HEK293T (cell line): Measurements from ENCODE around the gene URM1.

Source experiments
- CTCF ChIA-PET: fragments of 350-600 bp; formaldehyde crosslinking; extraction: SDS; loops from one replicate; lab custom pipeline; 2021; ENCODE audit warnings: antibody characterized with exemption, inconsistent platforms; lab: Yijun Ruan, JAX
- POLR2A ChIA-PET: fragments of 350-600 bp; formaldehyde crosslinking; extraction: SDS; loops from one replicate; lab custom pipeline; 2020; ENCODE audit warnings: antibody characterized with exemption, inconsistent platforms; lab: Yijun Ruan, JAX
- DNase-seq: peaks from one replicate; pipeline ENCODE4 v3.0.0; 2012; ENCODE audit warnings: mixed read lengths; ENCODE audit errors: extremely low spot score
- ARNT ChIP-seq: fragments of 450-650 bp; IDR thresholded peaks from 2 replicates; pipeline ENCODE4 v1.6.1; 2017; ENCODE audit warnings: mild to moderate bottlenecking
- BHLHE40 ChIP-seq: fragments of 450-650 bp; IDR thresholded peaks from 2 replicates; pipeline ENCODE4 v1.6.1; 2016; ENCODE audit warnings: mild to moderate bottlenecking, moderate library complexity, borderline replicate concordance
- CTBP1 ChIP-seq: fragments of 450-650 bp; IDR thresholded peaks from 2 replicates; pipeline ENCODE4 v1.6.1; 2016; ENCODE audit warnings: borderline replicate concordance
- ELF4 ChIP-seq: fragments of 450-650 bp; IDR thresholded peaks from 2 replicates; pipeline ENCODE4 v1.6.1; 2017; ENCODE audit warnings: antibody characterized with exemption
- FOXA1 ChIP-seq: fragments of 450-650 bp; IDR thresholded peaks from 2 replicates; pipeline ENCODE4 v1.6.1; 2016; ENCODE audit warnings: mild to moderate bottlenecking
- FOXK2 ChIP-seq: fragments of 450-650 bp; IDR thresholded peaks from 2 replicates; pipeline ENCODE4 v1.6.1; 2016; ENCODE audit warnings: mild to moderate bottlenecking
- FOXM1 ChIP-seq: fragments of 450-650 bp; IDR thresholded peaks from 2 replicates; pipeline ENCODE4 v1.6.1; 2017; ENCODE audit warnings: mild to moderate bottlenecking, borderline replicate concordance
- HDGF ChIP-seq: fragments of 450-650 bp; IDR thresholded peaks from 2 replicates; pipeline ENCODE4 v1.6.1; 2017; ENCODE audit warnings: antibody characterized with exemption, borderline replicate concordance
- L3MBTL2 ChIP-seq: fragments of 450-650 bp; conservative IDR thresholded peaks from 2 replicates; pipeline ENCODE4 v1.6.1; 2016; ENCODE audit warnings: mild to moderate bottlenecking
- LEF1 ChIP-seq: fragments of 450-650 bp; IDR thresholded peaks from 2 replicates; pipeline ENCODE4 v1.6.1; 2017; ENCODE audit warnings: mild to moderate bottlenecking, borderline replicate concordance
- NFRKB ChIP-seq: fragments of 450-650 bp; IDR thresholded peaks from 2 replicates; pipeline ENCODE4 v1.6.1; 2016; ENCODE audit warnings: mild to moderate bottlenecking, moderate library complexity
- SP1 ChIP-seq: fragments of 450-650 bp; IDR thresholded peaks from 2 replicates; pipeline ENCODE4 v1.6.1; 2017
- SUZ12 ChIP-seq: fragments of 450-650 bp; IDR thresholded peaks from 2 replicates; pipeline ENCODE4 v1.6.1; 2016; ENCODE audit warnings: mild to moderate bottlenecking
- TARDBP ChIP-seq: fragments of 450-650 bp; IDR thresholded peaks from 2 replicates; pipeline ENCODE4 v1.6.1; 2016
- ZNF384 ChIP-seq: fragments of 450-650 bp; IDR thresholded peaks from 2 replicates; pipeline ENCODE4 v1.6.1; 2016
- TF ChIP-seq, protein P1 (sequence below): fragments of 450-650 bp; IDR thresholded peaks from 2 replicates; pipeline ENCODE4 v1.6.1; 2016

The URM1 gene

DNA sequence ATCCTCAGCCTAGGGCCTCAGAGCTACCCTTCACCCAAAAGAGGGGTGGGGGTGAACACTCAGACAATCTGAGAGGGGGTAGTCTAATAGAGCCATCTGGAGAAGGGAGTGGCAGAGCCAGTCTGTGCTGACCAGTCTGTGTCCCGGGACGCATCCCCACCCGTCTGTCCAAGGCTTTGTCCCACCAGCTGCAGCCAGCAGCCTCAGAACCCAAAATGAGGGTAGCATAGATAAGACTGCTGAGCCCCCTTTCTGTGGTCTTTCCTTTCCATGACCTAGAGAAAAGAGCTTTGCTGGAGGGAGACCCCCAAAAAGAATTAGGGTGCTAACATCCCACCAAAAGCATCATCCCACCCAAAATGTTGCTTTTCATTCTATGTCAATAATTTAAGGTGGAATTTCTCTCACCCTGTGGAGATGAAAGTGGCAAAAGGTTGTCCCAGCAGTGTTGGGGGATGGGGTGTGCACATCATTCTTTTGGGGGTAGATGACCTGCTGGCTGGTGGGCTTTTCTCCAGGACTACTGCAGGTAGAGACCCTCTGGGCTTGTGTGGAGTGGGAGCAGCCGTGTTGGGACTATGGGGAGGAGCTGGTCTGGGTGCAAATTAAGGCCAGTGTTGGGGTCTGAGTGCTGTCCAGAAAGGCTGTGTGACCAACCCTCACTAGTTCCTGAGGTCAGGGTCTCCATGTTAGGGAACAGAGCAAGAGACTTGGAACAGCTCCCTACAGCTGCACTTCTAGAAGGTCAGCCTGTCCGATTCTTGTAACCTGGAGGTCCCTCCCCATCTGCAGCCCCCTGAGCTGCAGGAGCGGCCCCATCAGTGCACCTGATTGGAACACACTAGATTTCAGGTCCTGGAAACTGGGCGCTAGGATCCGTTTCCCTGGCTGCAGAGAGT is 19.9 kb downstream of the URM1 start:
- TF ChIP-seq ZNF384 (no peak), BHLHE40 (no peak), ARNT (no peak), FOXK2 (no peak), TARDBP (no peak), NFRKB (no peak), FOXM1 (no peak)
- TF ChIP-seq, protein P1, sequence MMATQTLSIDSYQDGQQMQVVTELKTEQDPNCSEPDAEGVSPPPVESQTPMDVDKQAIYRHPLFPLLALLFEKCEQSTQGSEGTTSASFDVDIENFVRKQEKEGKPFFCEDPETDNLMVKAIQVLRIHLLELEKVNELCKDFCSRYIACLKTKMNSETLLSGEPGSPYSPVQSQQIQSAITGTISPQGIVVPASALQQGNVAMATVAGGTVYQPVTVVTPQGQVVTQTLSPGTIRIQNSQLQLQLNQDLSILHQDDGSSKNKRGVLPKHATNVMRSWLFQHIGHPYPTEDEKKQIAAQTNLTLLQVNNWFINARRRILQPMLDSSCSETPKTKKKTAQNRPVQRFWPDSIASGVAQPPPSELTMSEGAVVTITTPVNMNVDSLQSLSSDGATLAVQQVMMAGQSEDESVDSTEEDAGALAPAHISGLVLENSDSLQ = no peak
- POLR2A ChIA-PET = no interaction called here

DNA sequence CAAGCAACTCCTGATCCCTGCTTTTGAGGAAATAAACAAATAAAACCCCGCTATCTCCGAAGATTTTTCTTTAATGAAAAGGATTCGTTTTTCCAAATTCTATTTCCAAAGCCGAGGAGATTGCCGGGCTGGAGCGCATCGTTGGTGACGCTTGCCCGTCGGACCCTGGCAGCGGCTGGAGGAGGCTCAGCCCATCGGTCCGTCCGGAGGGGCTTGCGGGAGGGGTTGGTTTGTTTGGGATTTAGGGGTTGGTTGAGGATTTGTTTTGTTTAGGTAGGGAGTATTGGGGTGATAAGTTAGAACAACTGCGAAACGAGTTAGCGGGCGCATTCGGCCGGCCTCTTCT is 20.8 kb downstream of the URM1 start:
- ChIA-PET POLR2A (no interaction called here), CTCF (no interaction called here)
- no peak for DNase-seq
- TF ChIP-seq ZNF384 (no peak), SP1 (no peak), SUZ12 (no peak), FOXA1 (no peak), CTBP1 (no peak), FOXM1 (no peak), NFRKB (no peak), LEF1 (no peak), HDGF (no peak), FOXK2 (no peak), TARDBP (no peak), ELF4 (no peak)
- TF ChIP-seq, protein P1 = no peak

More for the DNA sequence above, 19.9 kb downstream of the URM1 start:
- DNase-seq = no peak
- CTCF ChIA-PET = no interaction called here

DNA sequence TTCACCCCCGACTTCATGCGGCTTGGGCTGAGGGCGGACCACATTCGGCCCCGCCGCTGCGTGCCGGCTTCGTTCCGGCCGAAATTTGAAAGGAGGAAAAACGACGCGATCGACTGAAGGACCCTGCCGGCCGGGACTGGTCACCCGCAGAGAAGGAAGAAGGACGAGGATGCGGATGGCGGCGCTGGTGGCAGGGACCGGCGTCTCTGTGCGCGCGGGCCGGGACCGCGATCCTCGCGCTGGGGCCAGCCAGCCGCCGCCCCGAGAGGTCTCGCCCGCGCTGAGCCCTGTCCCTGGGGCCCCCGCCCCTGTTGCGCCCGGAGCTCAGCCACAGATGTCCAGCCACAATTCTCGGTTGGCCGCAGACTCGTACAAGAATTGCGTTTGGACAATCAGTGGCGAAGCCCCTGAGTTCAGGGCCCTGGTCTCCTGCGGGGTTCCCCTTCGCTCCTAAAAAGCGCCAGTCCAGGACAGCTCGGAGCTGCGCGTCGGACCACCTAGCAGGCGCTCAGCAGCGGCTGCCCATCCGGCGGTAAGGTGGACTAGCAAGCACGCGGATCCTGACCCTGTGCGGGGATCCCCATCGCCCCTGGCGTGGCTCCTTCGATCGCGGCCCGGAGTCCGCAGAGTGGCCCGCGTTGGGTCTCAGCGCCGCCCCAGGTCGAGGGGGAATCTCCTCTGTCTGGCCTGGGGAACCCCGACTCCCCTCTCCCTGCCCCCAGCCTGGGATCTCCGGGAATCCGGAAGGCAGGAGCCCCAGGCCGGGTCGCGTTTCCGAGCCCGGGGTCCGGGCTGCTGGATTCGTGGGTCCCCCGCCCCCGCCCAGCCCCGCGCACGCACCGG is 21.3 kb downstream of the URM1 start:
- no peak for DNase-seq
- no peak for TF ChIP-seq ELF4
- TF ChIP-seq ZNF384 = no peak
- TF ChIP-seq ARNT = no peak
- TF ChIP-seq FOXK2 = no peak
- TF ChIP-seq BHLHE40 = no peak
- TF ChIP-seq HDGF = no peak
- TF ChIP-seq L3MBTL2 = no peak
- TF ChIP-seq, protein P1 = no peak
- no peak for TF ChIP-seq SP1
- no peak for TF ChIP-seq CTBP1
- TF ChIP-seq SUZ12 = no peak
- POLR2A ChIA-PET = no interaction called here
- CTCF ChIA-PET = no interaction called here

DNA sequence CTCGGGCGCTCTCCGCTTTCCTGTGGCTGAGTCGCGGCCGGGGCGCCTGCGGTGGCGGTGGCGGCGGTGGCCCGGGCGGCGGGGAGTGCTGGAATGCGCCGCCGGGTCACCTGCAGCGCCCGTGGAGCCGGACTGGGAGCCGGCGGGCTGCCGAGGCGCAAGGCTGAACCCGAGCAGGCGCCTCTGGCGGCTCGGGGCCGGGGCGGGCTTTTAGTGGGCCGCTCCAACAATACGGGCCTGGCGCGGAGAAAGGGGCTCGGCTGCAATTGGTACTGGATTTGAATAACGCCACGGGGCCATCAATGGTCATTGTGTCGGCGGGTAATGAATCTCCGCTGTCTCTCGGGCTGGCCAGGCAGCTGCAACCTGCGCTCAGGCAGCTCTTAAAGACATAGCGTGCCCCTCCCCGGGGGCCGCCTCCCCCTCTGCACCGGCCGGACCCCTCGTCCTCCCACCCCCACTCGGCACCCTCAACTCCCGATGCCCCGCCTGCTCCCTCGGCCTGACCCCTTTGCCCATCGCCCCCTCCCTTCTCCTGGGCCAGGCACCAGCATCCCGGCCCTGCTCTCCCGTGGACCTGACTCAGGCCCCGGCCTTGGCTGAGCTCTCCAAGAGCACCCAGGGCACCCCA is 22.1 kb downstream of the URM1 start:
- POLR2A ChIA-PET = no interaction called here
- DNase-seq = no peak
- TF ChIP-seq, protein P1 = no peak
- TF ChIP-seq ZNF384 (no peak), FOXA1 (no peak), BHLHE40 (no peak), HDGF (no peak), CTBP1 (no peak), ARNT (no peak), ELF4 (no peak), FOXK2 (no peak), L3MBTL2 (no peak), LEF1 (no peak), SP1 (no peak)
- CTCF ChIA-PET = no interaction called here

DNA sequence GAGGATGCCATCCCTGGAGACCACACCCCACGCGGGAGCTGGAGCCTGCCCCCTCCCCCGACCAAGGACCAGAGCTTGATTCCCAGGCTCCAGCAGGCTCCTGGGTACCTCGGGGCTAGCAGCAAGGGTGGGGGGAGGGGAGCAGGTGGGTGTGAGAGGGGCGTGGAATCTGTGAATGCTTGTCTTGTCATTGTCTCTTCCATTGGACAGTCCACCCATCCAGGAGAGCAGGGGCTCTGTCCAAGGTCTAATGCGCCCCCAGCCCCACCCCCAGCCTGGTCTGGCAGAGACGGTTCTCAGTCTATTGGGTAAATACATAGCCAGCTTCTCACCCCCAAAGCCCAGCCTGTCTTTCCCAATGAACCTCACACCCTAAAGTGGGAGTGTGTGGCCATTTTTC is 22.8 kb downstream of the URM1 start:
- no peak for TF ChIP-seq SP1
- no peak for TF ChIP-seq TARDBP
- TF ChIP-seq ZNF384 = no peak
- no peak for TF ChIP-seq BHLHE40
- TF ChIP-seq L3MBTL2 = no peak
- TF ChIP-seq FOXA1 = no peak
- no peak for TF ChIP-seq NFRKB
- TF ChIP-seq ARNT = no peak
- no peak for TF ChIP-seq ELF4
- no peak for TF ChIP-seq FOXM1
- no peak for TF ChIP-seq CTBP1
- no peak for TF ChIP-seq HDGF
- TF ChIP-seq, protein P1 = no peak
- TF ChIP-seq SUZ12 = no peak
- TF ChIP-seq LEF1 = no peak
- no peak for TF ChIP-seq FOXK2
- DNase-seq = no peak
- POLR2A ChIA-PET = no interaction called here
- CTCF ChIA-PET = no interaction called here
